Lower leg skin (tissue), 3 donors: ENCODE measurements around the gene BGN.

Source experiments
- CTCF ChIP-seq, 3 donors: fragments of 450-650 bp; IDR thresholded peaks; one replicate each; pipeline ENCODE4 v1.5.1; 2016; ENCODE audit warnings: antibody characterized with exemption in 3 of 3, mild to moderate bottlenecking in 3 of 3, moderate library complexity in 2 of 3
- POLR2A ChIP-seq, 2 donors: fragments of 450-650 bp; IDR thresholded peaks; one replicate each; pipeline ENCODE4 v1.6.1; 2016 to 2017; ENCODE audit warnings: antibody characterized with exemption in 2 of 2, mild to moderate bottlenecking in 1 of 2, moderate library complexity in 1 of 2

- TF ChIP-seq CTCF (IDR thresholded peaks at IDR 0.05) = no peak
- no peak for TF ChIP-seq POLR2A (IDR thresholded peaks at IDR 0.05)
Observed at GRCh38 chrX:153509592-153509991, 14.8 kb downstream of the BGN start.
